NCI-H2081 (cell line): Measurements from ENCODE around the gene GPR108.

ENCODE experiments used
- DNase-seq, 2 experiments: peaks; one replicate each; lab custom pipeline; 2025; lab: John Stamatoyannopoulos, UW

GPR108 gene

GRCh38 chr19:6707011-6707657 is 30.2 kb downstream of the GPR108 start:
- DNase-seq, result no peak

- no peak for DNase-seq
These were observed 30.8 kb downstream of the GPR108 start for GRCh38 chr19:6706633-6706958.

GRCh38 chr19:6705931-6706632 is 31.3 kb downstream of the GPR108 start:
- DNase-seq, result no peak

GRCh38 chr19:6700586-6701316 is 36.6 kb downstream of the GPR108 start:
- no peak for DNase-seq

GRCh38 chr19:6699935-6700334 is 37.4 kb downstream of the GPR108 start:
- no peak for DNase-seq

GRCh38 chr19:6697291-6697690 is 40.1 kb downstream of the GPR108 start:
- DNase-seq, result no peak

- DNase-seq, result no peak
These were observed 41.0 kb downstream of the GPR108 start for GRCh38 chr19:6696239-6696820.

- no peak for DNase-seq
These were observed 43.1 kb downstream of the GPR108 start for GRCh38 chr19:6694147-6694815.

GRCh38 chr19:6693681-6694080 is 43.7 kb downstream of the GPR108 start:
- no peak for DNase-seq

- no peak for DNase-seq
These were observed 44.3 kb downstream of the GPR108 start for GRCh38 chr19:6693056-6693471.

GRCh38 chr19:6692027-6692426 is 45.4 kb downstream of the GPR108 start:
- DNase-seq, result no peak

GRCh38 chr19:6691342-6691741 is 46.0 kb downstream of the GPR108 start:
- no peak for DNase-seq

- DNase-seq, result no peak
These were observed 47.1 kb downstream of the GPR108 start for GRCh38 chr19:6690160-6690885.

GRCh38 chr19:6687114-6687513 is 50.3 kb downstream of the GPR108 start:
- no peak for DNase-seq

GRCh38 chr19:6686628-6686975 is 50.8 kb downstream of the GPR108 start:
- no peak for DNase-seq

- DNase-seq, result no peak
These were observed 51.3 kb downstream of the GPR108 start for GRCh38 chr19:6685962-6686627.

- DNase-seq, result no peak
These were observed 51.9 kb downstream of the GPR108 start for GRCh38 chr19:6685482-6685881.

GRCh38 chr19:6683971-6684370 is 53.4 kb downstream of the GPR108 start:
- no peak for DNase-seq

- no peak for DNase-seq
These were observed 54.7 kb downstream of the GPR108 start for GRCh38 chr19:6682607-6683128.

- DNase-seq, result no peak
These were observed 57.2 kb downstream of the GPR108 start for GRCh38 chr19:6680141-6680540.
